ENCODE results near the gene EMX2.
"Not testable (repeated sequence)": the region's sequence is repeated elsewhere in the genome, so short reads cannot be mapped to it uniquely, and the experiment has no call there.

Gene EMX2

DNA sequence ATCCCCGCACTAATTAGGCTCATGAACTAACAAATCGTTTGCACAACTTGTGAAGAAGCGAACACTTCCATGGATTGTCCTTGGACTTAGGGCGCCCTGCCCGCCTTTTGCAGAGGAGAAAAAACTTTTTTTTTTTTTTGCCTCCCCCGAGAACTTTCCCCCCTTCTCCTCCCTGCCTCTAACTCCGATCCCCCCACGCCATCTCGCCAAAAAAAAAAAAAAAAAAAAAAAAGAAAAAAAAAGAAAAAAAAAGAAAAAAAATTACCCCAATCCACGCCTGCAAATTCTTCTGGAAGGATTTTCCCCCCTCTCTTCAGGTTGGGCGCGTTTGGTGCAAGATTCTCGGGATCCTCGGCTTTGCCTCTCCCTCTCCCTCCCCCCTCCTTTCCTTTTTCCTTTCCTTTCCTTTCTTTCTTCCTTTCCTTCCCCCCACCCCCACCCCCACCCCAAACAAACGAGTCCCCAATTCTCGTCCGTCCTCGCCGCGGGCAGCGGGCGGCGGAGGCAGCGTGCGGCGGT, at the start of gene EMX2:
EMX2 (plus strand) TSS at position 41 of the 519 bp plus-strand sequence. CDS start 522 bp downstream, outside the sequence.
- DNase-seq (ENCODE audit: low read depth), result no peak

DNA sequence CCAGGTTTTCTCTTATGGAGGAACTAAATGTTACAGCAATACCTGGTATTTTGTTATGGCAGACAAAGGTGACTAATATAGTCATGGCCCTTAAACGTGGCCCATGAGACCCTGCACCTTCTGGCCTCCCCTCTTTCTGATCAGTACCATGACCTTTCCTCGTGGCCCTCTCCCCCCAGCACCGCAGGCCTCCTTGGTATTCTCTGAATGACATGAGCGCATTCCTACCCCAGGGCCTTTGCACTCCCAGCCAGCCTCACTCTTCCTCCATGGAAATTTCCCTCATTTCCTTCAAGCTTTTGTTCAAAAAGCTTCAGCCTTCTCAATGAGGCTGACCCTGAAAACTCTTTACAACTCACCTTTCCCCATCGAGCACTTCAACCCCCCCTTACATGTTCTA, 46.5 kb upstream of the EMX2 start:
- DNase-seq (ENCODE audit: low read depth), result no peak

DNA sequence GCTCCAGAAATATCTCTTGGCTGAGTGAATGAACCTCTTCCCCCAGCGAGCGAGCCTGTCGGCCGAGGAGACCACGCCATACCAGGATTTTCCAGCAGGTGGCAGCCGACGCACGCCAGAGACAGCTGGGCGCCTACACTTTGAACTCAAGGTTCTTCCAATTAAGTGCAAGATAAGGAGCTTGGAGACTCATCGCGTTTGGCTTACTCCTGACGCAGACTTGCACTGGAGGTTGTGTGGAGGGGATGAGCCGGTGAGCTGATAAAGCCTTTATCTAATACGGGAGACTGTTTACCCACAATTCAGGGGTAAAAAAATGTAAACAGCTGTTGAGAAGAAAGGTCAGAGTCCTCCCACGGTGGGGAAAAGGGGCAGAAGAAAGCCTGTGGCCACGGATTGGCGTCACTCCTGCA, 45.9 kb upstream of the EMX2 start:
- peak; percentile 9 for DNase-seq (ENCODE audit: low read depth)

DNA sequence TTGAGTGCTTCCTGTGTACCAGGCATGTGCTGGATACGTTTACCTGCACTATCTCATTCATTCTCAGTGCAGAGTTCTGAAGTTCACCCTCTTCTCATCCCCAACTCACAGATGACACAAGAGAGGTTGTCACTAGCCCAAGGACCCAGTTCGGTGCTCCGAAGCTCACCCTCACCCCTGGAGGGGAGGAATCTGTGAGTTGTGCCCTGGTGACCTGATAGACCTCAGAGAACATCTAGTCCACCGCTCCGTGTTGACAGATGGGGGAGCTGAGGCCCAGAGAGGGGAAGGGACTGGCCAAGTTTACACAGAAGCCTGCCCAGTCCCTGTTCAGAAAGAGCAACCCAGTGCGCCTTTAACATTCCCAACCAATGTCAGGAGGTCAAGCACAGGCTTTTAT, 44.8 kb upstream of the EMX2 start:
- no peak for DNase-seq (ENCODE audit: low read depth)

DNA sequence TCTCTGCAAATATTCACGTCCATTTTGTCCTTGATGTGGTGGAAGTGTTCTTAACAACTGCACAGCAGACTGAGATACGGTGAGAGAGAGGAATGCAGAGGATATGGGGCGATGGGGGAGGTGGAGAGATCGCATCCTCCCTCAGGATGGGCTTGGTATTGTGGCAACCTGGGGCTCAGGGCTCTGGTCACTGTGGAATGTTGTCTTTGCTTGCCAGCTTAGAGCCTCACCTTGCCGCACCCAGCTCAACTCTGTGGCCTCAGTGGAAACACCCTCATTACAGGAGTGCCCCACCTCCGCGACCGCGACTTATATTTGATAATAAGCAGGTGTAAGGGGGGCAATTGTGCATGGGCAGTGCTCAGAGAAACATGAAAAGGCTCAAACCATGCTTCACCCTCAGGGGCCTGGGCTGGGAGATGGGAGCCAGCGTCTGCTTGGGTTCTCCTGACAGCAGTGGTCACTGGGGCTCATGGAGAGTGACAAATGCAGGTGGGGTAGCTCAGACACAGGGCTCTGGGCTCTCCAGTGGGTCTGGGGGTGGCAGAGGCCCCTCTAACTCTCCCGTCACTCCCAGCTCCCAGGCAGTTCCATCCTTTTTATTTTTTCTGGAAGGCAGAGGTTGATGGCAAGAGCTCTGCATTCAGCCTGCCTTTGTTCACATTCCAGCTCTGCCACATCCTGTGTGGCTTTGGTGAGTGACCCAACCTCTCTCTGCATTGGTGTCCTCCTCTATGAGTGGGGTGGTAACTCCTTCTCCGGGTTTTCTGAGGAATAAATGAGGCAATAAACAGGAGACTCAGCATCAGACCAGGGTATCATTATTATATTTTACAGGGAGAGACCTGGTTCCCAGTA, 43.1 kb upstream of the EMX2 start:
- no peak for DNase-seq (ENCODE audit: low read depth)

DNA sequence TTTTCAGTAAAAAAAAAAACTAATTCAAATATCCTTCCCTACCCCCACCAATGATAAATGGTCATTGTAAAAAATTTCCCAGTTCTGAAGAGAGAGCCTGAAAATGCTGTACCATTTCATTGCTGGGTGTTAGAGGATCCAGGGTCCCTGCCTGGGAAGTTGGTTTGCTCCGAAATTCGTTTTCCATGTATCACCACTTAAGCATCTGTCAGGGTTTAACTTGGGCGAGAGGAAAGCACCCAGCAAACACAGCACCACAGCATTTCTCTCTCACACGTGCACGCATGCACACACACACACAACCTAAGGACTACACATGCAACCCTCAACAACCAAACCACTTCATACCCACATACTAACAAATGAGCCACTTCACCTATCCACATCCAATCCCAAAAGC, 42.1 kb upstream of the EMX2 start:
- DNase-seq (ENCODE audit: low read depth), result no peak

DNA sequence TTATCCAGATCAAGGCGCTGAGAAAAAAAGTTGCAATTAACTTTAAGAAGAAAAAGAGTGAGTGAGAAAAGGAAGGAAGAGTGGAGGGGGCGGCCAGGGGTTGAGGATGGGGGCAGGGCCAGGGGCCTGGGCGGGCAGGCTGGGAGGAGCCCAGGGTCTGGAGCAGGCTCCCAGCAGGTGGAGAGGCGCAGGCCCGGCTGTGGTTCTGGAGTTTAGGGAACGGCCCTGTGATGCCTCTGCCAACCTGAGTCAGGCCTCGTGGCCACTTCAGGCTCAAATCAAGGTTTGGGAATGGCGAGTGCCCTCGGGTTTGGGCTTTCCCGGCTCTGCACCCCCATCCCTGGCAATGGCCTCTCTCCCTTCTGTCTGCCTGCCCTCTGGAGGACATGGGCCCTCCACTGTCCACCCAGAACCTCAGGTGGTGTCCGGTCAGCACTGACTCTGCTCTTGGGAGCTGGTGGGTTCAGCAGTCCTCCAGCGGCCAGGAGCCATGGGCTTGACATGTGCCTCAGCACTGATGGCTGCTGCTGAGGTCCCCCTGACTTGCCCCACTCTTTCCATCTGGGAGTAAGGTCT, 41.0 kb upstream of the EMX2 start:
- DNase-seq (ENCODE audit: low read depth), result no peak

DNA sequence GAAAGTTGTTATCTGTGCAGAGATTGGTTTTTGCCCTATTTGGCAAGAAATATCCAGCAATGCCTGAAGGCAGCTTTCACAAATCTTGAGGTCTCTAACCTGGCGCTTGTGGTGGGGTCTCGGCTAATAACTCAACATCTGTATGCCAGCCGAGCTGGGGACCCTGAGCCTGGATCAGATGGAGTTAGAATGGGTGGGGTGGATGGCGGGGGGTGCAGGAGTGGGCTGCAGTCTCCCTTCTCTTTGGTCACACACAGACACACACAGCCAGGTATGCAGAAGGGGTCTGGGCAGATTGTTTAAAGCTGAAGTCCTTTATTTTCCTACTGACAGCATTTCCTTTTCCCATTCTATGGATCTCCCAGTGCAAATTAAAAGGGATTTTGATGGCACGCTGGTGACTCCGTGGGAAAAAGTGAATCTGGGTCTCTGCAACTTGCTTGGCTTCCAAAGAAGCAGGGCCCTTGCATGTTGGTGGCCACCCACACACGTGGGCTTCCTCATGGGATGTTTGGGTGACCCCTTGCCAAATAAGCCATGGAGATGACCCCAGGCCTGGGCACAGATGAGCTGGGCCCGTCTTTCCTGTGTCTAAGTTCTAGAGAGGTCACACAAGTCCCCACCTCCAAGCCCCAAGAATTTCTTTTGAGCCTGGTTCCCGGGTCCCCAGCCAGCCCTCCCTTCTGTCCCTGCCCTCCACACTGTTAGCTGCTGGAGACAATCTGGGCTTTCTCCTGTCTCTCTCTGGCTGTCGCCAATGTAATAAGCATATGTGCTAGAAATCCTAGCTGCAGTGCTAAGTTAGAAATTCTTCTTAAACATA, 39.9 kb upstream of the EMX2 start:
- no peak for DNase-seq (ENCODE audit: low read depth)

DNA sequence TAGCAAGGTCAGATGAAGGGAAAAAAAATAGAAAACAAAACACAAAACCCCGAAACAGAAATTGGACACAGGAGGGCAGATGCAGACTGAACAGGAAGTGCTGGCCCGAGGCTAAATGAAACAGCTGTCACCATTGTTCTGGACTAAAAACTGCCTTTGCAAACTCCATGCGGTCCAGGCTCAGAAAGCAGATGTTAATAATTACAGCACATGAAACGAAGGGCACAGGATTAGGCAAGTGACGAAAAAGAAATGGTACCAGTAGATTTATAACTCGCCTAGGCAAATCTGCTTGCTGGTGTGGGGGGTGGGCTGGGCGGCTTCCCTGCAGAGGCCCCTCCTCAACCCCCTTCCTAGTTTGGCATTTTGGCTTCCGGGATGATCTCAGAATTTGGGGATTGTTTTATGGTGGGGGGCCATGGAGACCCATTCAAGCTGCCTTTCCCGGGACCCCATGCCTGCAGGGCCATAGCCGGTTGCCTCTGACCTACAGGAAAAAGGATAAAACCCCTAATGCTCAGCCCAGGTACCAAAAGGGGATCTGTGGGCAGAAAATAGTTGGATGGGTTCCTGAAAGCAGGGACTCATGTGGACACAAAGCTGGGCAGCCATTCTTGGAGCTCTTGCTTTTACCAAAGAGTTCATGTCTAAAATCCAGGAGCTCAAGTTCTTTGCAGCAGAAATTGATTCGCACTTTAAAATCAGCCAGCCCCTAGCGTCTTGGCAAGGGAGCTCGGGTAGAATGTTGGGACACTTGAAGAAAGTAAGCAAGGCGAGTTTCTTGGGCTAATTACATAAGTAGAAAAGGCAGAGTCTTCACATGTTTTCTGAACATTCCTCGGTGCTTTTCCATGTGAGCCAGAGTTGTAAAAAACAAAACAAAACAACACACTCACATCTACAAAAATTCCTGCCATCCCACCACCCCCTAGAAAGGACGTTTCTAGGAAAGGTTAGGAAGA, 39.0 kb upstream of the EMX2 start:
- DNase-seq (ENCODE audit: low read depth), result no peak

DNA sequence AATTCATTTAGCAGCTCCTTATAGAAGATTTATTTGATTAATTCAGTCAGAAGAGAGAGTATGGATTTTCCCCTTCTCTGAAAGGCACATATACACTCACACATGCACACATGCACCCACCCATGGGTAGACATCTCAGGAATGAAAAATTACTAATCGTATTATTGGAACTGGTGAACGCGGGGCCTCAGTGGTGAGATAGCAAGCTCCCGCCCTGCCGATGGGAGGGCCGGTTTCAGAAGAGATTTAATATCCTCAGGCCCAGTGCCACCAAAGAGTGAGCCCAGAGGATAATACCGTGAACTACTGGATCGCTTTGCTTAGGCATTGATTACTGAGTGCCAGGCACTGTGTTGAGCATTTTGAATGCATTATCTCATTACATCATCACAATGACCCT, 38.0 kb upstream of the EMX2 start:
- no peak for DNase-seq (ENCODE audit: low read depth)

DNA sequence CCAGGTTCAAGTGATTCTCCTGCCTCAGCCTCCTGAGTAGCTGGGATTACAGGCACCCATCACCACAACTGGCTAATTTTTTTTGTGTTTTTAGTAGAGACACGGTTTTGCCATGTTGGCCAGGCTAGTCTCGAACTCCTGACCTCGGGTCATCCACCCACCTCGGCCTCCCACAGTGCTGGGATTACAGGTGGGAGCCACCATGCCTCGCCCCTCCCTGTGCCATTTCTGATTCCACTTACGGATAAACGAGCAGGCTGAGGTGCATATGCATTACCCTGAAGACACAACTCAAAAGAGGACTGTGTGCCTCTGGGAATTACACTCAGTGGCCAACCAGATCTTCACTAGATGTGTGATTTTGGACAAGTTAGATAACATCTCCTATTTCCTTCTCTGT, 35.5 kb upstream of the EMX2 start:
- not testable (repeated sequence) for DNase-seq (ENCODE audit: low read depth)

DNA sequence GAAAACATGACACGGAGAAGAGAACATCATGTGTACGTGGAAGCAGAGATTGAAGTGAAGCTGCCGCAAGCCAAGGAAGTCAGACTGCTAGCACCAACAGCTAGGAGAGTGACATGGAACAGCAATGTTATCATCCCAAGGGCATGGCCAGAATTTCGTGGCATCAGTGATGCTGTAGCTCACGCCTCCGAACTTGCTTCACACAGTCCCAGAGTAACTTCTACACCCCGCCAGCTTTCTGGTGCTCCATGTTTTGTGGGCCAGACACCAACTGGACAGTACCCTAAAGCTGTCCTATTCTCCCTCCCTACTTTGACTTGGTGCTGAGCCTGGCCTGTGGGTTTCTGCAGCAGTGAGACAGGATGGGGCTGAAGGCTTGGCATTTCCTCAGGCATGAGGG, 33.0 kb upstream of the EMX2 start:
- DNase-seq (ENCODE audit: low read depth), result no peak

DNA sequence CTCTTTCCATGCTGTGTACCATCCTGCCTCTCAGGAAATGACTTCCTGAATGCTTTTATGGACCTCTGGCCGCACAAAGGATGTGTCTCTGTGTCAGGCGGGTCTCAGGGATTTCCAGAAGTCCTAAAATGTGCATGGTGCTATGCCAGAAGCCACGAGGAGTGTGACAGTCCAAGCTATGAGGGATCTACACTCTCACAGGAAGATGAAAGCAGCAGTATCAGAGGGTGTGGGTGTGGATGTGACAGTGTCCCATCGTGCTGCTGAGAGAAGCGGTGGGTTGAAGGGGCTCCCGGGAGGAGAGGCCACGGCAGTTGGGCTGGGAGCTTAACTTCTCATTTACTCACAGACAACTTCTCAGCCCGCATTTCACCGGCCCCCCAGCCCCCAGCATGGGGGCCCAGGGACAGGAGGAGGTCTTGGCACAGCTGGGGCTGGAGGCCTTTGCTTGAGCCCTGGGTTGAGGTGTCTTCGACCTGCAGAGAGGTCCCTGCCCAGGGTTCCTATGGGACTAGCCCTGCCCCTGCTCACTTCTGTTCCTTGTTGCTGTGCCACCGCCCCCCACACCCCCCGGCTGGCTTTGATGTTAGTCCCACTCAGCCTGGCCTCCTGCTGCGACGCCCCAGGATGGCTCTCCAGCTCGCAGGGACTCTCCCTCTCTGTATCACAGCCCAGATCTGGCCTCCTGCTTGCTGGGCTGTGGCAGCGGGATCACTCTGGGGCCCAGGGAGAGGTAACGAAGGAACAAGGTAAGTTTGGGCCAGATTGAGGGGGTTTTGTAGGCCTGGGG, 30.8 kb upstream of the EMX2 start:
- DNase-seq (ENCODE audit: low read depth), result no peak

DNA sequence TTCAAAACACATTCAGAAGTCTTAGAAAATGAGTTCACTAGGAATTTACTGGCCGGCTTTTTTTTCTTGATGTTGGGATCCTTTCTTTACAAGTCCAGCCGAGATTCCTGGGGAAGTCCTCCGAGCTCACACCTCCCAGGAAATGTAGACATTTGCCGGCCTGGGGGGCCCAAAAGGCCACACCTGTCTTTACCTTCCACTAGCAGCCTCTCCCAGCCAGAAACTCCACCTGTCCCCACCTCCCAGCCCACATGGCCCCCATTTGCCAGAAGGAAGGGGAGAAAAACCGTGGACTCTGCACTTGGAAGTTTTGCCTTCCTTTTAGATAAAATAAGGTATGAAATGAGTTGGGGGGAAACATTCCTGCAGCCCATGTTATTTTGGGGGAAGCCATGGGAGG, 27.6 kb upstream of the EMX2 start:
- no peak for DNase-seq (ENCODE audit: low read depth)

DNA sequence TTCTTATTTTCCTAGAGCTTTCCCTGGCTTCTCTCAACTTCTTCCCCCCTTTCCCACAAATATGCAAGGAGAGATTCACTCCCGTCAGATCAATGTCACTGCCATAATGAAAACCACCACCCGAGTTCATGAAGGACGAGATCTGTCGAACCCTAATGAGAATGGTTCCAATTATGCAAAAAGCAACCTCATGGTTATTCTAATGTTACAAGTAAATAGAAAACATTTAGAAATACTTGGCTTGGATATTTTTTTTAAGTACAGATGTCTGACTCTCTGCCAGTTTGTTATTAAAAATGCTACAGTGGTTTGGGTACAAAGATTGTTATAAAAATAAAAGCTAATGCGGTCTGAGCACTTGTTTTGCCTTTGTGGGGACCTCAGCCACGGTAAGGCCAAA, 25.9 kb upstream of the EMX2 start:
- no peak for DNase-seq (ENCODE audit: low read depth)

DNA sequence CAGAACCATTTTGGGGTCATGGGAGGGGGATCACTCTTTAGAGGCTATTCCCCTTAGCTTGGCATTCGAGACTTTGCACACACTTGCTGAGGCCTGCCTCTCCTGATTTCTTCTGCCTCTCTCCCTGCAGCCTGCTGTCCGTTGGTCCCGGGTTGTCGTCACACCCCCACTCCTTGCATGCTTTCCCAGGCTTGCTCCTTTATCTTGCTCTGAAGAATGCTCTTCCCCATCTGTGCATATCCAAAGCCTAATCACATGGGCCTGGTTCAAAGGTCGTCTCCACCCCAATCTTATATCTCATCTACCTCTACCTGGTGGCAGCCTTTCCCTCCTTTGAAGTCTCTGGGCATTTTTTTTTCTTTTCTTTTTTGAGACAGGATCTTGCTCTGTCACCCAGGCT, 24.3 kb upstream of the EMX2 start:
- DNase-seq (ENCODE audit: low read depth), result no peak

DNA sequence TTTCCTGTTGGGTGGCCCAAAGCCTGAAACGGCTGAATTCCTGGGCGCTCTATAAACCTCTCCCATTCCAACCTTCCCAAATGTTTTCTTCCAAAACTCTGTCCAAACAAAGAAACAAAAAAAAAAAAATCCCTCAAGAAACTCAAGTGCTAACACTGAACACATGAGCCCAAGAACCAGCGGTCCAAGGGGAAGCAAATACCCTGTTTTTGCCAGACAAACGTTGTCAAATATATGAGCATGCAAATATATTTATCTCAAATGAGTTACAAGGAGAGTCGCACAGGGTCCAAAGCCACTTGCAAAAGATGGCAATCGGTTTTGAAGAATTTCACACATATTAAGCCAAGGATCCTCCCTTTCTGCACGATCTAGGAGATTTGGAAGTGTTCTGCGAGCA, 23.3 kb upstream of the EMX2 start:
- no peak for DNase-seq (ENCODE audit: low read depth)

DNA sequence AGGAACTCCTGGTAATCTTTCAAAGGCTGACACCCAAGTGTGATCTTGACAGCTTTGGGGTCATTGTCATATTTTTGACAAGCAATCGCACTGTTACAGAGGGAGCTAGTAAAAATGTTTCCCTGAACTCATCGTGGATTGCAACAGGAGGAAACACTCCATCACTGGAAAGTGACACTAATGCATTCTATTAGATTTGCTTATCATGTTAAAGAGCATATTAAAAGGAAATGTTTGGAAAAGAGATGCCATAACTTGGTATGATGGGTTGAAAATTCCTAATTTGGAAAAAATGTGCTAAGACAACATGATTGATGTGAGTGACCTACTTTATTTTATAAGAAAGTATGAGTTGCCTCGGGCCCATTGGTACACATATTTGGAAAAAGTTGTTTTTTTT, 22.7 kb upstream of the EMX2 start:
- no peak for DNase-seq (ENCODE audit: low read depth)

DNA sequence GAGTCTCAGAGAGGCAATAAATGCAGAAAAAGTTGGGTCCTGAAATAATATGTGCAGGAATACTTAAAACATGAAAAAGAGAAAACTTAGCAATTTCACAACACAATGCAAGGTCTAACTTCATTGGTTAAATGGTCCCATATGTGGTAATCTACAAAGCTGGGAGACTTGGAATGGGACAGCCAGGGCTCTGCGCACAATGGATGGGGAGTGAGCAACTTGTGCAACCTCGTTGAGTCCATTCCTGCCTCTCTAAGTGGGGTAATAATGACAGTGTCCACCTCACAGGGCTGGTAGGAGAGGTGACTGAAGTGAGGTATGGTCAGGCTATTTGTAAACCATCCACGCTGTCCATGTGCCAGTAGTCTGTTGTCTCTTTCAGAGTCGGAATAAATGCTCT, 11.8 kb upstream of the EMX2 start:
- no peak for DNase-seq (ENCODE audit: low read depth)

DNA sequence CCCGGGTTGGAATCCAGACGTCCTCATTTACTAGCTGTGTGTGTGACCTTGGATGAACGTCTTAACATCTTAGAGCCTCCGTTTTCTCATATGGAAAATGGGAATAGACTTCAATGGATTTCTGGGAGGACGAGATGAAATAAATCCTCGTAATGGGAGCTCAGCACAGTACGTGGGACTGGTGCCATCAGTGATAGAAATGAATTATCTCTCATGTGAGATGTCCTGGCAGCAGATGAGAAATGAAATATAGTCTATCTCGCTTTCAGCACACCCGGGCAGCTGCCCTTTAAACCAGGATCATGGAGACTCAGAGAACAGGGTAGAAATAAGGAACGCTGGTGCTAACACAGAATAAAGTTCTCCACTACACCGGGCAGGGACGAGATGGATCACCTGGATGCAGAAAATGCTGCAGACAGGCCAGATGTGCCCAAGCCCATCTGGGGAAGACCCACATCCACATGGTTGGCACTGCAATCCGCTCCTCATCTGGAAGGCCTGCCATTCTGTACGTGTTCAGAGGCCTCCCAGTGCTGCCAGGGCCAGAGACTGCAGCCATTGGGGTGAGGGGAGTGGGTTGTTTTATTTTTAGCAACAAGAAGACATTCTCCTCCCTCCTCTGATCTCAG, 11.1 kb upstream of the EMX2 start:
- no peak for DNase-seq (ENCODE audit: low read depth)
